Left ventricle myocardium inferior (tissue), 1 donor: ENCODE data around the gene HELZ. TPM values are rescaled to one million over a fixed set of nuclear protein-coding genes. Genes with fewer than 3 reads are reported as not detected.

Experiments used
- DNase-seq: peaks from one replicate; pipeline ENCODE4 v3.0.0-alpha.2; 2020
- H3K27ac ChIP-seq: fragments of 200-600 bp; replicated peaks from 2 replicates; pipeline ENCODE4 v1.8.0; 2021
- H3K27me3 ChIP-seq: fragments of 200-600 bp; 2 replicates; pipeline ENCODE4 v1.8.0; 2021; ENCODE audit warnings: low read depth
- H3K36me3 ChIP-seq: fragments of 200-600 bp; 2 replicates; pipeline ENCODE4 v1.8.0; 2021
- H3K4me1 ChIP-seq: fragments of 200-600 bp; 2 replicates; pipeline ENCODE4 v1.8.0; 2021
- H3K4me3 ChIP-seq: fragments of 200-600 bp; 2 replicates; pipeline ENCODE4 v1.8.0; 2021; ENCODE audit warnings: mild to moderate bottlenecking, moderate library complexity
- H3K9me3 ChIP-seq: fragments of 200-600 bp; replicated peaks from 2 replicates; pipeline ENCODE4 v1.8.0; 2021
- intact Hi-C: fragments of 100-400 bp; cut with micrococcal nuclease; formaldehyde crosslinking; loops from one replicate; pipeline ENCODE4 v1.11.0; 2022
- total RNA-seq: library from RNA; stranded (reverse); fragmentation: NEBNext Ultra II Directional; extraction: Animal tissue kit (Norgen Biotek cat#: 25700); gene quantifications from one replicate; pipeline ENCODE4 v1.2.1, GENCODE V29; 2021
- TF ChIP-seq, protein P1 (sequence below): fragments of 200-600 bp; IDR thresholded peaks from 2 replicates; pipeline ENCODE4 v1.8.0; 2021; ENCODE audit warnings: antibody characterized with exemption, mild to moderate bottlenecking, borderline replicate concordance
- donor health status: DM: no; HTN: yes; CAD: no; lungs with severe emphysema.

Gene HELZ
- total RNA-seq, 1 donor from 2014 or later, result 36.7 TPM

- H3K27ac ChIP-seq, result no peak overlapping the region
- TF ChIP-seq, protein P1, sequence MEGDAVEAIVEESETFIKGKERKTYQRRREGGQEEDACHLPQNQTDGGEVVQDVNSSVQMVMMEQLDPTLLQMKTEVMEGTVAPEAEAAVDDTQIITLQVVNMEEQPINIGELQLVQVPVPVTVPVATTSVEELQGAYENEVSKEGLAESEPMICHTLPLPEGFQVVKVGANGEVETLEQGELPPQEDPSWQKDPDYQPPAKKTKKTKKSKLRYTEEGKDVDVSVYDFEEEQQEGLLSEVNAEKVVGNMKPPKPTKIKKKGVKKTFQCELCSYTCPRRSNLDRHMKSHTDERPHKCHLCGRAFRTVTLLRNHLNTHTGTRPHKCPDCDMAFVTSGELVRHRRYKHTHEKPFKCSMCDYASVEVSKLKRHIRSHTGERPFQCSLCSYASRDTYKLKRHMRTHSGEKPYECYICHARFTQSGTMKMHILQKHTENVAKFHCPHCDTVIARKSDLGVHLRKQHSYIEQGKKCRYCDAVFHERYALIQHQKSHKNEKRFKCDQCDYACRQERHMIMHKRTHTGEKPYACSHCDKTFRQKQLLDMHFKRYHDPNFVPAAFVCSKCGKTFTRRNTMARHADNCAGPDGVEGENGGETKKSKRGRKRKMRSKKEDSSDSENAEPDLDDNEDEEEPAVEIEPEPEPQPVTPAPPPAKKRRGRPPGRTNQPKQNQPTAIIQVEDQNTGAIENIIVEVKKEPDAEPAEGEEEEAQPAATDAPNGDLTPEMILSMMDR, result no peak
- no peaks in the 10 kb centered on the region for H3K27me3 ChIP-seq
- intact Hi-C loops, result no loop called here
- H3K9me3 ChIP-seq, result no peaks in the 10 kb centered on the region
- H3K4me1 ChIP-seq, result peaks cover 26% of the 10 kb centered on the region
- H3K4me3 ChIP-seq, result no peak overlapping the region
- H3K36me3 ChIP-seq, result peaks cover 50% of the 10 kb centered on the region
- DNase-seq, result no peak
Observed at GRCh38 chr17:67232441-67232840, 12.6 kb downstream of the HELZ start.

DNA sequence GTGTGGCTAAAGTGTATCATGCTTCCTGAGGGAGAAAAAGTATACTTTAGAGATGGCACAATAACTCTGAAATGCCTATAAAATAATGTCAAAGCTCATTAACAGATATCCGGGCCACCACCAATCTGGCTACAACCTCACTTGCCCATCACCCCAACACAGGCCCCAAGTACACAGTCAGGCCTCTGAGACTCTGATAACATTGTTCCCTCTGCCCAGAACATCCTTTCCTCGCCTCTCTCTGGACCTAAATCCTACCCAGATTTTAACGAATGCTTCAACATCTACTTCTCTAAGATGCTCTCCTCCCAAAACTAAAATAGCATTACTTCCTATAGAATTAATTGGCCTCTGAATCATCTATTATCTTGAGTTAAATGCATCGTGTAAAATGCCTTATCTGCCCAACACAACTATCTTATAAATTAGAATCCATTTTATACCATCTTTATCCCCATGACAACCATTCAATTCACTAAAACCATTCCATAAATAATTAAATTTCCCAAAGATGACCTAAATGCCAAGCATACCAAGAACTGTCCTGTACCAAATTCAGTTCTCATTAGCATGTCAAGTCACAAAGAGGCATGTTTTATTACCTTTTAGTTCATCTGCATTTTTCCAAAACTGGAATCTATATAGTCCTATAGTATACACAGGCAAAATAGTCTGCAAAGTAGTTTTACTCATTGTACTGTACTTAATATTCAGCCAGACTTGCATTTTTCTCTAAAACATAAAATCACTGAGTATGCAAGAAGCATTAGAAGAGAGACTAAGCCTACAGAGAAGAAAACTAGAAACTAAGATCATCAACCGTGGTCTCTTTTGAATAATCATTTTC, 15.7 kb downstream of the HELZ start:
- Histone ChIP-seq H3K36me3 (peaks cover 28% of the 10 kb centered on the region), H3K9me3 (no peaks in the 10 kb centered on the region), H3K4me3 (no peak overlapping the region), H3K4me1 (peaks cover 30% of the 10 kb centered on the region), H3K27me3 (no peaks in the 10 kb centered on the region), H3K27ac (no peak overlapping the region)
- TF ChIP-seq, protein P1, result no peak
- intact Hi-C loops, result loop anchor here (10.0 kb wide), 1 partner anchor 125 kb away; no protein-coding TSS in a partner anchor
- DNase-seq, result no peak

GRCh38 chr17:67227488-67227887, 17.5 kb downstream of the HELZ start:
- Histone ChIP-seq H3K4me1 (peaks cover 33% of the 10 kb centered on the region), H3K27me3 (no peaks in the 10 kb centered on the region), H3K4me3 (no peak overlapping the region), H3K36me3 (peaks cover 16% of the 10 kb centered on the region), H3K27ac (no peak overlapping the region), H3K9me3 (no peaks in the 10 kb centered on the region)
- no peak for DNase-seq
- intact Hi-C loops, result loop anchor here (10.0 kb wide), 1 partner anchor 127 kb away; no protein-coding TSS in a partner anchor
- TF ChIP-seq, protein P1, result no peak

DNA sequence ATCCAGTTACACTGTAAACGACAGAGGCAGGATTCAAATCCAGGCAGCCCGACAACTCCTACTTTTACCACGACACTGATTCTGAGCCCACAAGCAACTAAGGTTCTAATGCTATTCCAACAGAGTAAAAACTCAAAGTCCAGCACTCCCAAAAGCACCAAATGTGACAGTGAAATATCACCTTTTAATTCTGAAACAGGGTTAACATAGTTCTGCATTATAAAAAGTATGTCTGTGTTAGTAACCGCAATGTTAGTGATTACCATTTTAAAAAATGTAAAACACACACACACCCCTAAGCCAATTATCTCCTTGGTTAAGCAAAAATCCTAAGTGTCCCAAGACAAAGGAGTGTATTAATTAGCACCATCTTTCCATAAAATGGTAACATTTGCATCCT, 19.7 kb downstream of the HELZ start:
- Histone ChIP-seq H3K36me3 (peaks cover 9% of the 10 kb centered on the region), H3K27me3 (no peaks in the 10 kb centered on the region), H3K27ac (no peak overlapping the region), H3K4me1 (peaks cover 49% of the 10 kb centered on the region), H3K9me3 (no peaks in the 10 kb centered on the region), H3K4me3 (no peak overlapping the region)
- intact Hi-C loops, result loop anchor here (10.0 kb wide), 1 partner anchor 129 kb away; no protein-coding TSS in a partner anchor
- TF ChIP-seq, protein P1, result no peak
- DNase-seq, result no peak

DNA sequence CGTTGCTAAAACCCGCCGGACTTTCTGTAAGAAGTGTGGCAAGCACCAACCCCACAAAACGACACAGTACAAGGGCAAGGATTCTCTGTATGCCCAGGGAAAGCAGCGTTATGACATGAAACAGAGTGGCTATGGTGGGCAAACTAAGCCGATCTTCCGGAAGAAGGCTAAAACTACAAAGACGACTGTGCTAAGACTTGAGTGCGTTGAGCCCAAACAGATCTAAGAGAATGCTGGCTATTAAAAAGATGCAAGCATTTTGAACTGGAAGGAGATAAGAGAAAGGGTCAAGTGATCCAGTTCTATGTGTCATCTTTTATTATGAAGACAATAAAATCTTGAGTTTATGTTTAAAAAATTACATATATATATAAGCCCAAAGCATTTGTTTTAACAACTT, 20.3 kb downstream of the HELZ start:
- Histone ChIP-seq H3K36me3 (peaks cover 4% of the 10 kb centered on the region), H3K27ac (no peak overlapping the region), H3K27me3 (no peaks in the 10 kb centered on the region), H3K4me3 (no peak overlapping the region), H3K9me3 (no peaks in the 10 kb centered on the region), H3K4me1 (peaks cover 49% of the 10 kb centered on the region)
- TF ChIP-seq, protein P1, result no peak
- no peak for DNase-seq
- intact Hi-C loops, result loop anchor here (5.0 to 10.0 kb wide), 2 partner anchors 68 to 130 kb away; no protein-coding TSS in a partner anchor
